PC-3 (cell line): ENCODE data around the gene LIG4. TPM values are rescaled to one million over a fixed set of nuclear protein-coding genes. Genes with fewer than 3 reads are reported as not detected.

Experiments
- ATAC-seq: fragments of 200-7000 bp; cut with Tn5 transposase; 2 replicates; pipeline ENCODE4 v1.9.1; 2020; ENCODE audit warnings: mild to moderate bottlenecking, moderate library complexity
- Bru-seq: library from RNA; stranded (reverse); fragments of 400-500 nt; gene quantifications from one replicate; lab custom pipeline; 2021; lab: Mats Ljungman, UMichigan
- BruChase-seq, 2 experiments: library from RNA; stranded (reverse); fragments of 400-500 nt; gene quantifications; one replicate each; lab custom pipeline; 2021; lab: Mats Ljungman, UMichigan
- BruUV-seq: library from RNA; stranded (reverse); fragments of 400-500 nt; replicated peaks from 2 replicates; lab custom pipeline; 2021; lab: Mats Ljungman, UMichigan
- CTCF ChIA-PET: fragments of 300-600 bp; sonication (Branson Sonifier 250); formaldehyde crosslinking; loops from one replicate; lab custom pipeline; 2022; ENCODE audit warnings: antibody characterized with exemption; lab: Charles Lee
- POLR2A ChIA-PET: fragments of 300-600 bp; sonication (Branson Sonifier 250); formaldehyde crosslinking; loops from one replicate; lab custom pipeline; 2022; ENCODE audit warnings: antibody characterized with exemption; ENCODE audit not compliant: unreplicated experiment; lab: Charles Lee
- DNase-seq: peaks from one replicate; pipeline ENCODE4 v3.0.0-alpha.2; 2015
- H2AFZ ChIP-seq: fragments of 300-600 bp; sonication (generic); 2 replicates; pipeline ENCODE4 v1.6.0; 2016; ENCODE audit warnings: antibody characterized with exemption, low read length
- H3F3A ChIP-seq: fragments of 300-600 bp; sonication (generic); one replicate; pipeline ENCODE4 v1.6.0; 2017; ENCODE audit warnings: antibody characterized with exemption, low read length, control low read depth, mild to moderate bottlenecking; ENCODE audit not compliant: unreplicated experiment
- H3K27ac ChIP-seq: fragments of 300-600 bp; sonication (generic); 2 replicates; pipeline ENCODE4 v1.5.1; 2016; ENCODE audit warnings: mild to moderate bottlenecking, low read length
- H3K27me3 ChIP-seq: fragments of 300-600 bp; sonication (generic); 2 replicates; pipeline ENCODE4 v1.6.1; 2016; ENCODE audit warnings: low read length, mixed read lengths
- H3K36me3 ChIP-seq: fragments of 300-600 bp; sonication (generic); 2 replicates; pipeline ENCODE4 v1.6.1; 2016; ENCODE audit warnings: low read depth, mixed run types, low read length, mixed read lengths
- H3K4me1 ChIP-seq: fragments of 300-600 bp; sonication (generic); 2 replicates; pipeline ENCODE4 v1.5.1; 2016; ENCODE audit warnings: low read length; ENCODE audit not compliant: insufficient read depth
- H3K4me2 ChIP-seq: fragments of 300-600 bp; sonication (generic); 2 replicates; pipeline ENCODE4 v1.6.0; 2016; ENCODE audit warnings: low read length
- H3K4me3 ChIP-seq: fragments of 300-600 bp; sonication (generic); 2 replicates; pipeline ENCODE4 v1.5.1; 2016; ENCODE audit warnings: mild to moderate bottlenecking, low read length, mixed read lengths
- H3K79me2 ChIP-seq: fragments of 300-600 bp; sonication (generic); 2 replicates; pipeline ENCODE4 v1.6.1; 2017; ENCODE audit warnings: low read length, mixed read lengths
- H3K9ac ChIP-seq: fragments of 300-600 bp; sonication (generic); 2 replicates; pipeline ENCODE4 v1.6.0; 2016; ENCODE audit warnings: mild to moderate bottlenecking, low read length
- H3K9me2 ChIP-seq: fragments of 300-600 bp; sonication (generic); replicated peaks from 2 replicates; pipeline ENCODE4 v1.6.1; 2016; ENCODE audit warnings: mixed run types, low read length, mixed read lengths
- H3K9me3 ChIP-seq: fragments of 300-600 bp; sonication (generic); 2 replicates; pipeline ENCODE4 v1.6.1; 2016; ENCODE audit warnings: low read length, mixed read lengths
- H4K20me1 ChIP-seq: fragments of 300-600 bp; sonication (generic); 2 replicates; pipeline ENCODE4 v1.6.1; 2016; ENCODE audit warnings: low read length, mixed read lengths
- EZH2 ChIP-seq: fragments of 300-600 bp; sonication (generic); IDR thresholded peaks from one replicate; pipeline ENCODE4 v1.6.1; 2017; ENCODE audit warnings: antibody characterized with exemption, mild to moderate bottlenecking, low read length; ENCODE audit not compliant: unreplicated experiment
- EZH2phosphoT487 ChIP-seq: fragments of 300-600 bp; sonication (generic); IDR thresholded peaks from 2 replicates; pipeline ENCODE4 v1.6.1; 2018; ENCODE audit warnings: mild to moderate bottlenecking, antibody characterized with exemption, low read length, borderline replicate concordance
- intact Hi-C: fragments of 100-400 bp; cut with micrococcal nuclease; formaldehyde crosslinking; loops from 2 replicates; pipeline ENCODE4 v1.9.0; 2023
- long read RNA-seq: library from polyadenylated mRNA; unstranded; transcript quantifications from one replicate; pipeline ENCODE4 v2.0.0, GENCODE V29; 2021; ENCODE audit not compliant: unreplicated experiment
- total RNA-seq: library from RNA; depleted of rRNA; stranded (reverse); fragments of >200 nt; gene quantifications from 2 replicates; pipeline ENCODE4 v1.2.3, GENCODE V29; 2014; rRNA removed
- TF ChIP-seq, protein P1 (sequence below): fragments of 300-600 bp; sonication (generic); conservative IDR thresholded peaks from 2 replicates; pipeline ENCODE4 v1.5.1; 2017; ENCODE audit warnings: antibody characterized with exemption, low read depth, mild to moderate bottlenecking, low read length

Gene LIG4
- total RNA-seq: 4.6 and 5.4 TPM in 2 replicates
- Bru-seq, nascent RNA: percentile 65 among the genes with signal in this experiment
- percentile 81 among the genes with signal in this experiment for BruChase-seq, experiment 1, labeled RNA remaining after a 6-hour chase
- BruChase-seq, experiment 2, labeled RNA remaining after a 2-hour chase: percentile 85 among the genes with signal in this experiment
- long read RNA-seq, full-length matches to known transcripts: 13 of 25 reads
- long read RNA-seq, partial matches to known transcripts: 2 of 25 reads
- long read RNA-seq, other reads (novel, unspliced or antisense): 10 of 25 reads

- no peak for TF ChIP-seq EZH2
- TF ChIP-seq, protein P1, sequence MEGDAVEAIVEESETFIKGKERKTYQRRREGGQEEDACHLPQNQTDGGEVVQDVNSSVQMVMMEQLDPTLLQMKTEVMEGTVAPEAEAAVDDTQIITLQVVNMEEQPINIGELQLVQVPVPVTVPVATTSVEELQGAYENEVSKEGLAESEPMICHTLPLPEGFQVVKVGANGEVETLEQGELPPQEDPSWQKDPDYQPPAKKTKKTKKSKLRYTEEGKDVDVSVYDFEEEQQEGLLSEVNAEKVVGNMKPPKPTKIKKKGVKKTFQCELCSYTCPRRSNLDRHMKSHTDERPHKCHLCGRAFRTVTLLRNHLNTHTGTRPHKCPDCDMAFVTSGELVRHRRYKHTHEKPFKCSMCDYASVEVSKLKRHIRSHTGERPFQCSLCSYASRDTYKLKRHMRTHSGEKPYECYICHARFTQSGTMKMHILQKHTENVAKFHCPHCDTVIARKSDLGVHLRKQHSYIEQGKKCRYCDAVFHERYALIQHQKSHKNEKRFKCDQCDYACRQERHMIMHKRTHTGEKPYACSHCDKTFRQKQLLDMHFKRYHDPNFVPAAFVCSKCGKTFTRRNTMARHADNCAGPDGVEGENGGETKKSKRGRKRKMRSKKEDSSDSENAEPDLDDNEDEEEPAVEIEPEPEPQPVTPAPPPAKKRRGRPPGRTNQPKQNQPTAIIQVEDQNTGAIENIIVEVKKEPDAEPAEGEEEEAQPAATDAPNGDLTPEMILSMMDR: no peak
- no peak for TF ChIP-seq EZH2phosphoT487
- peak within 1 kb of the TSS; percentile 91 for H3K4me2 ChIP-seq
- intact Hi-C loops: loop anchor here (5.0 to 10.0 kb wide), 2 partner anchors 333 to 351 kb away; a partner anchor contains a TSS
- H3K27me3 ChIP-seq: no peaks in the 10 kb centered on the region
- no peaks in the 10 kb centered on the region for H3K36me3 ChIP-seq
- H3K27ac ChIP-seq: no peak within 1 kb of the TSS
- H3K9me3 ChIP-seq: no peaks in the 10 kb centered on the region
- H3K4me3 ChIP-seq: peak within 1 kb of the TSS; percentile 72
- ChIA-PET POLR2A (interaction anchor here (0.6 kb wide), 1 partner anchor 55 kb away, joined by 5 read pairs; no protein-coding TSS in a partner anchor), CTCF (no interaction called here)
- DNase-seq: peak; percentile 89
- no peaks in the 10 kb centered on the region for H3F3A ChIP-seq
- peak; percentile 66 for ATAC-seq
- H3K9ac ChIP-seq: peak within 1 kb of the TSS; percentile 66
- peak within 1 kb of the TSS; percentile 92 for H2AFZ ChIP-seq
- BruUV-seq: no TSS peak
- peaks cover 27% of the 10 kb centered on the region; the same call in 1 of the 2 replicates for H3K4me1 ChIP-seq
- H4K20me1 ChIP-seq: peaks cover 3% of the 10 kb centered on the region; the same call in 1 of the 2 replicates
- no peaks in the 10 kb centered on the region for H3K9me2 ChIP-seq
- peaks cover 38% of the 10 kb centered on the region for H3K79me2 ChIP-seq
These were observed at the start of gene LIG4 for GRCh38 chr13:108215436-108215835. LIG4 (minus strand) TSS chr13:108215536; CDS start chr13:108211268, 4,268 bp downstream.

GRCh38 chr13:108263621-108264355 lies 48.5 kb upstream of the LIG4 start:
- ATAC-seq (no peak), DNase-seq (no peak)
- Histone ChIP-seq H3K36me3 (no peaks in the 10 kb centered on the region), H3K9me2 (no peaks in the 10 kb centered on the region), H3F3A (no peaks in the 10 kb centered on the region), H3K27ac (no peak overlapping the region), H3K9me3 (no peaks in the 10 kb centered on the region), H2AFZ (no peak overlapping the region), H3K27me3 (no peaks in the 10 kb centered on the region), H4K20me1 (no peaks in the 10 kb centered on the region), H3K4me2 (no peak overlapping the region), H3K79me2 (no peaks in the 10 kb centered on the region), H3K9ac (no peak overlapping the region), H3K4me3 (no peak overlapping the region), H3K4me1 (no peaks in the 10 kb centered on the region)
- intact Hi-C loops: no loop called here
- TF ChIP-seq, protein P1: no peak
- TF ChIP-seq EZH2: no peak
- no peak for TF ChIP-seq EZH2phosphoT487
- no TSS peak for BruUV-seq
- ChIA-PET CTCF (no interaction called here), POLR2A (no interaction called here)
